H1 (cell line): ENCODE data around the gene TET2. TPM values are rescaled to one million over a fixed set of nuclear protein-coding genes. Genes with fewer than 3 reads are reported as not detected.

Experiments
- CTCF ChIA-PET: fragments of 300-600 bp; sonication (Branson Sonifier 250); formaldehyde crosslinking; loops from one replicate; lab custom pipeline; 2021; ENCODE audit not compliant: partially characterized antibody; lab: Charles Lee
- POLR2A ChIA-PET: fragments of 300-600 bp; sonication (Branson Sonifier 250); formaldehyde crosslinking; loops from one replicate; lab custom pipeline; 2021; ENCODE audit warnings: inconsistent platforms; ENCODE audit not compliant: partially characterized antibody; lab: Charles Lee
- DNase-seq, 2 experiments: peaks; one replicate each; pipeline versions ENCODE4 v3.0.0 to v3.0.0-alpha.2; 2010 to 2022; ENCODE audit warnings: low spot score in 2 of 2, low read depth in 1 of 2, mixed read lengths in 1 of 2
- FAIRE-seq: peaks from 2 replicates; lab custom pipeline; 2011; peaks lifted over from hg19 to GRCh38; lab: Jason Lieb, UNC
- H2AFZ ChIP-seq: 2 replicates; pipeline ENCODE4 v1.8.1; 2012; ENCODE audit warnings: low read length, inconsistent platforms
- H2AK5ac ChIP-seq: 2 replicates; pipeline ENCODE4 v1.6.1; 2013; ENCODE audit warnings: low read depth, low read length
- H2BK120ac ChIP-seq: replicated peaks from 2 replicates; pipeline ENCODE3; 2013; ENCODE audit warnings: low read depth, low read length, inconsistent platforms
- H2BK12ac ChIP-seq: 2 replicates; pipeline ENCODE4 v1.6.1; 2013; ENCODE audit warnings: low read depth, low read length
- H2BK15ac ChIP-seq: 2 replicates; pipeline ENCODE4 v1.6.1; 2013; ENCODE audit warnings: low read length
- H2BK20ac ChIP-seq: 2 replicates; pipeline ENCODE4 v1.6.1; 2013; ENCODE audit warnings: low read length
- H2BK5ac ChIP-seq: 2 replicates; pipeline ENCODE4 v1.6.1; 2013; ENCODE audit warnings: low read depth, low read length
- H3K14ac ChIP-seq: 2 replicates; pipeline ENCODE4 v1.6.1; 2013; ENCODE audit warnings: inconsistent platforms; ENCODE audit not compliant: insufficient read length
- H3K18ac ChIP-seq: 2 replicates; pipeline ENCODE4 v1.6.1; 2013; ENCODE audit warnings: low read length; ENCODE audit errors: extremely low read depth
- H3K23ac ChIP-seq: 2 replicates; pipeline ENCODE4 v1.6.1; 2013; ENCODE audit warnings: inconsistent platforms; ENCODE audit not compliant: insufficient read length
- H3K23me2 ChIP-seq: 2 replicates; pipeline ENCODE4 v1.6.1; 2013; ENCODE audit warnings: low read depth, low read length
- H3K27ac ChIP-seq: 2 replicates; pipeline ENCODE4 v1.6.1; 2011; ENCODE audit warnings: low read depth, low read length, inconsistent platforms
- H3K27me3 ChIP-seq, 4 experiments: replicated peaks in 1 of 4; 1 replicate in 1 of 4; 2 replicates in 3 of 4; pipeline versions ENCODE4 v1.6.1 to v1.8.1; 2011 to 2013; ENCODE audit warnings: low read length in 3 of 4, mild to moderate bottlenecking in 3 of 4, inconsistent platforms in 2 of 4, mixed read lengths in 2 of 4, moderate library complexity in 1 of 4; ENCODE audit not compliant: control insufficient read depth in 3 of 4, insufficient read depth in 3 of 4; ENCODE audit errors: extremely low read depth in 1 of 4
- H3K36me3 ChIP-seq, 4 experiments: 2 replicates each; pipeline versions ENCODE4 v1.6.1 to v1.8.1; 2011 to 2013; ENCODE audit warnings: mild to moderate bottlenecking in 4 of 4, low read length in 3 of 4, moderate library complexity in 2 of 4, control low read depth in 1 of 4, inconsistent platforms in 1 of 4; ENCODE audit not compliant: insufficient read depth in 4 of 4, control insufficient read depth in 2 of 4
- H3K4ac ChIP-seq: replicated peaks from 2 replicates; pipeline ENCODE3; 2013; ENCODE audit warnings: low read length, low read depth, mixed read lengths, inconsistent platforms; ENCODE audit not compliant: insufficient read length
- H3K4me1 ChIP-seq, 4 experiments: replicated peaks in 1 of 4; 1 replicate in 1 of 4; 2 replicates in 3 of 4; pipeline versions ENCODE4 v1.6.1 to v1.8.1; 2011 to 2013; ENCODE audit warnings: low read length in 3 of 4, inconsistent platforms in 2 of 4, mixed read lengths in 1 of 4; ENCODE audit not compliant: insufficient read depth in 4 of 4, control insufficient read depth in 3 of 4
- H3K4me2 ChIP-seq, 2 experiments: 2 replicates each; pipeline versions ENCODE4 v1.6.1 to v1.8.1; 2011 to 2013; ENCODE audit warnings: low read depth in 2 of 2, low read length in 2 of 2, control low read depth in 1 of 2, inconsistent platforms in 1 of 2, mild to moderate bottlenecking in 1 of 2; ENCODE audit not compliant: insufficient read depth in 1 of 2
- H3K4me3 ChIP-seq, 4 experiments: fragments of 200-600, 300-600 bp in 1 of 4; sonication (generic), shearing (Covaris generic), sonication (Bioruptor Twin) in 1 of 4; 2 replicates each; pipeline versions ENCODE4 v1.5.1 to v1.8.1; 2011 to 2016; ENCODE audit warnings: low read length in 4 of 4, low read depth in 3 of 4, control low read depth in 2 of 4, inconsistent platforms in 2 of 4, mild to moderate bottlenecking in 2 of 4, mixed read lengths in 1 of 4, moderate library complexity in 1 of 4; ENCODE audit not compliant: insufficient read depth in 2 of 4; ENCODE audit errors: extremely low read depth in 1 of 4
- H3K56ac ChIP-seq: replicated peaks from 2 replicates; pipeline ENCODE3; 2013; ENCODE audit warnings: low read depth, mild to moderate bottlenecking, mixed read lengths, low read length, inconsistent platforms; ENCODE audit not compliant: insufficient read length
- H3K79me1 ChIP-seq: 2 replicates; pipeline ENCODE4 v1.6.1; 2013; ENCODE audit warnings: low read depth, low read length, control low read depth
- H3K79me2 ChIP-seq, 2 experiments: 2 replicates each; pipeline versions ENCODE4 v1.6.1 to v1.8.1; 2012 to 2013; ENCODE audit warnings: low read length in 2 of 2, mild to moderate bottlenecking in 2 of 2, inconsistent platforms in 1 of 2; ENCODE audit not compliant: insufficient read depth in 2 of 2, control insufficient read depth in 1 of 2
- H3K9ac ChIP-seq, 4 experiments: replicated peaks in 1 of 4; 1 replicate in 1 of 4; 2 replicates in 3 of 4; pipeline versions ENCODE4 v1.6.1 to v1.8.1; 2011 to 2013; ENCODE audit warnings: low read depth in 3 of 4, low read length in 3 of 4, control low read depth in 2 of 4, mild to moderate bottlenecking in 2 of 4, moderate library complexity in 2 of 4, inconsistent platforms in 1 of 4; ENCODE audit errors: extremely low read depth in 1 of 4
- H3K9me3 ChIP-seq, 2 experiments: 2 replicates each; pipeline versions ENCODE4 v1.6.1 to v1.8.1; 2012 to 2013; ENCODE audit warnings: mild to moderate bottlenecking in 2 of 2, moderate library complexity in 2 of 2, control low read depth in 1 of 2, inconsistent platforms in 1 of 2, low read depth in 1 of 2, low read length in 1 of 2, mixed read lengths in 1 of 2; ENCODE audit not compliant: insufficient read depth in 2 of 2
- H4K20me1 ChIP-seq, 2 experiments: replicated peaks in 1 of 2; 2 replicates each; pipeline versions ENCODE3 to v1.8.1; 2011 to 2013; ENCODE audit warnings: inconsistent platforms in 2 of 2, low read length in 2 of 2, mild to moderate bottlenecking in 1 of 2; ENCODE audit not compliant: insufficient read depth in 2 of 2, control insufficient read depth in 1 of 2
- H4K5ac ChIP-seq: 2 replicates; pipeline ENCODE4 v1.6.1; 2013; ENCODE audit warnings: low read length, low read depth, mixed read lengths, inconsistent platforms; ENCODE audit not compliant: insufficient read length
- H4K8ac ChIP-seq: 2 replicates; pipeline ENCODE4 v1.8.0; 2013; ENCODE audit warnings: mild to moderate bottlenecking, moderate library complexity, low read length, inconsistent platforms; ENCODE audit not compliant: insufficient read depth; ENCODE audit errors: extremely low read depth
- H4K91ac ChIP-seq: replicated peaks from 2 replicates; pipeline ENCODE3; 2013; ENCODE audit warnings: low read length, mixed read lengths, inconsistent platforms; ENCODE audit not compliant: insufficient read length
- BCL11A ChIP-seq, 2 experiments: IDR thresholded peaks; one replicate each; pipeline ENCODE4 v1.6.1; 2011; ENCODE audit warnings: low read depth in 2 of 2, low read length in 2 of 2, mild to moderate bottlenecking in 2 of 2
- GABPA ChIP-seq: IDR thresholded peaks from 2 replicates; pipeline ENCODE4 v1.6.1; 2011; ENCODE audit warnings: mild to moderate bottlenecking, low read length, moderate library complexity, borderline replicate concordance; ENCODE audit not compliant: insufficient read depth
- GTF2F1 ChIP-seq: IDR thresholded peaks from 2 replicates; pipeline ENCODE4 v1.6.1; 2012; ENCODE audit warnings: low read depth, low read length, improper control_type of control experiment, borderline replicate concordance
- SIN3A ChIP-seq, 2 experiments: IDR thresholded peaks in 1 of 2; conservative IDR thresholded peaks in 1 of 2; 2 replicates each; pipeline ENCODE4 v1.6.1; 2011 to 2012; ENCODE audit warnings: low read length in 2 of 2, improper control_type of control experiment in 1 of 2, low read depth in 1 of 2, mild to moderate bottlenecking in 1 of 2
- SIRT6 ChIP-seq: IDR thresholded peaks from one replicate; pipeline ENCODE4 v1.7.1; 2012; ENCODE audit warnings: low read length, inconsistent platforms
- SIX5 ChIP-seq: IDR thresholded peaks from 2 replicates; pipeline ENCODE4 v1.6.1; 2011; ENCODE audit warnings: mild to moderate bottlenecking, low read depth, low read length
- SUZ12 ChIP-seq: fragments of 200-600 bp; sonication (generic); IDR thresholded peaks from 2 replicates; pipeline ENCODE4 v1.6.1; 2012; ENCODE audit warnings: mild to moderate bottlenecking, inconsistent platforms, low read length, moderate library complexity, mixed read lengths
- TAF7 ChIP-seq: optimal IDR thresholded peaks from 2 replicates; pipeline ENCODE3; 2011; ENCODE audit warnings: low read depth, mild to moderate bottlenecking, inconsistent platforms, low read length, moderate library complexity, borderline replicate concordance
- YY1 ChIP-seq: IDR thresholded peaks from 2 replicates; pipeline ENCODE4 v1.6.1; 2011; ENCODE audit warnings: low read depth, mild to moderate bottlenecking, low read length
- WGBS, 2 experiments: shearing (Covaris generic) in 1 of 2; methylation state at CpG; one replicate each; pipeline versions ENCODE4 v1.1.6 to v1.1.7; 2013 to 2015; ENCODE audit warnings: low lambda C conversion rate in 2 of 2, mixed read lengths in 2 of 2, inconsistent platforms in 1 of 2, low coverage in 1 of 2, missing lambda C conversion rate in 1 of 2; ENCODE audit not compliant: insufficient replicate concordance in 2 of 2, insufficient coverage in 1 of 2, insufficient read length in 1 of 2; ENCODE audit errors: extremely low coverage in 1 of 2, missing lambda C conversion rate in 1 of 2; 5-methylcytosine and 5-hydroxymethylcytosine counted together
- polyA plus RNA-seq, 7 experiments: library from polyadenylated mRNA; depleted of rRNA in 3 of 7; stranded (reverse) in 5 of 7; unstranded in 2 of 7; fragments of >200 nt in 5 of 7; fragments of 200-250 nt in 2 of 7; gene quantifications; 1 replicate in 5 of 7; 2 replicates in 1 of 7; 4 replicates in 1 of 7; pipeline versions ENCODE4 v1.2.1 to v1.2.3, GENCODE V29; 2011 to 2013; ENCODE audit warnings: missing spikeins in 2 of 7, mixed read lengths in 2 of 7
- total RNA-seq: library from RNA; stranded (reverse); fragmentation: NEBNext Ultra II Directional; extraction: Animal tissue kit (Norgen Biotek cat#: 25700); gene quantifications from 2 replicates; pipeline ENCODE4 v1.2.1, GENCODE V29; 2021
- TF ChIP-seq, protein P1 (sequence below): IDR thresholded peaks from 2 replicates; pipeline ENCODE4 v1.6.1; 2012; ENCODE audit warnings: inconsistent platforms
- TF ChIP-seq, protein P2 (sequence below), 3 experiments: IDR thresholded peaks; 1 replicate in 2 of 3; 2 replicates in 1 of 3; pipeline versions ENCODE4 v1.5.1 to v1.6.1; 2011; ENCODE audit warnings: low read length in 3 of 3, mild to moderate bottlenecking in 3 of 3, inconsistent platforms in 2 of 3, low read depth in 1 of 3, moderate library complexity in 1 of 3; ENCODE audit not compliant: insufficient read depth in 1 of 3; ENCODE audit errors: control extremely low read depth in 1 of 3

The TET2 gene
- total and polyA plus RNA-seq, 2 of the 8 experiments (the other 6 are each of a cell fraction or from before 2014, with no cell fraction given) = 1.0 to 2.6 TPM

DNA sequence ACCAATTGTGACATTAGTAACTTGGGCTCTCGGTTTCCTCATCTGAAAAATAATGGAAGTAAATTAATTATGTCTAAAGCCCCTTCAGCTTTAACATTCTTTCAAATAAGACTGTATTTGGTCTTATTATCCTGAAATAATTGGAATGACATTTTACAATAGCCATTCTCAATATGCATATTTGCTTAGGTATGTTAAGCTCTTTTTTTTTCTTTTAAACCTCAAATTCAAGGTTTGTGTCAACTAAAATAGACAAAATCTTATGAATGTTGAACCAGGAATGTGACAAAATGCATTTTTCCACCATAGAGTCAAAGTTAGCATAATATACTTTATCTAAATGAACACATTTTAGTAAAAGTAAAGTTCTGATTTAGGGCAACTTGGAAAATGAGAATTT lies 34.4 kb upstream of the TET2 start:
- H2BK120ac ChIP-seq = no peak overlapping the region

More for the DNA sequence above, 34.4 kb upstream of the TET2 start:
- Histone ChIP-seq H2AK5ac (no peak overlapping the region), H3K79me2 (no peaks in the 10 kb centered on the region), H3K4me3 (no peak overlapping the region), H3K27ac (no peak overlapping the region), H2BK15ac (no peak overlapping the region), H2BK20ac (no peak overlapping the region), H3K4ac (no peak overlapping the region), H3K56ac (no peak overlapping the region), H4K5ac (no peak overlapping the region), H2BK12ac (no peak overlapping the region), H3K4me1 (no peaks in the 10 kb centered on the region), H3K18ac (no peak overlapping the region), H3K4me2 (no peak overlapping the region), H3K27me3 (peaks cover 0 to 1% (median 0%) of the 10 kb centered on the region in 4 experiments; a peak in 1 of 7 replicates), H3K9ac (no peak overlapping the region), H2AFZ (no peak overlapping the region), H4K91ac (no peak overlapping the region), H3K14ac (no peak overlapping the region), H4K8ac (no peak overlapping the region), H3K79me1 (no peaks in the 10 kb centered on the region), H3K23ac (no peak overlapping the region), H3K23me2 (no peaks in the 10 kb centered on the region), H4K20me1 (no peaks in the 10 kb centered on the region), H3K9me3 (no peaks in the 10 kb centered on the region), H3K36me3 (no peaks in the 10 kb centered on the region), H2BK5ac (no peak overlapping the region)
- WGBS, 2 experiments = 90% methylated on average over 1 of the region's 1 CpG; no CpG with 5 or more reads in 1 of the 2 experiments
- FAIRE-seq = no peak
- CTCF ChIA-PET = no interaction called here
- DNase-seq = no peak
- TF ChIP-seq SIX5 = no peak
- TF ChIP-seq SIN3A (conservative IDR thresholded peaks at IDR 0.05 in 1 of 2, IDR thresholded peaks at IDR 0.05 in 1 of 2; ENCODE audit: low read depth in 1 of 2, low read length in 2 of 2) = no peak
- no peak for TF ChIP-seq SUZ12
- TF ChIP-seq TAF7 = no peak
- TF ChIP-seq, protein P1, sequence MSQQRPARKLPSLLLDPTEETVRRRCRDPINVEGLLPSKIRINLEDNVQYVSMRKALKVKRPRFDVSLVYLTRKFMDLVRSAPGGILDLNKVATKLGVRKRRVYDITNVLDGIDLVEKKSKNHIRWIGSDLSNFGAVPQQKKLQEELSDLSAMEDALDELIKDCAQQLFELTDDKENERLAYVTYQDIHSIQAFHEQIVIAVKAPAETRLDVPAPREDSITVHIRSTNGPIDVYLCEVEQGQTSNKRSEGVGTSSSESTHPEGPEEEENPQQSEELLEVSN = no peak
- TF ChIP-seq GABPA = no peak
- no peak for TF ChIP-seq YY1
- TF ChIP-seq SIRT6 = no peak
- TF ChIP-seq GTF2F1 = no peak
- TF ChIP-seq BCL11A (IDR thresholded peaks at IDR 0.05; ENCODE audit: low read depth in 2 of 2, low read length in 2 of 2) = no peak
- TF ChIP-seq, protein P2, sequence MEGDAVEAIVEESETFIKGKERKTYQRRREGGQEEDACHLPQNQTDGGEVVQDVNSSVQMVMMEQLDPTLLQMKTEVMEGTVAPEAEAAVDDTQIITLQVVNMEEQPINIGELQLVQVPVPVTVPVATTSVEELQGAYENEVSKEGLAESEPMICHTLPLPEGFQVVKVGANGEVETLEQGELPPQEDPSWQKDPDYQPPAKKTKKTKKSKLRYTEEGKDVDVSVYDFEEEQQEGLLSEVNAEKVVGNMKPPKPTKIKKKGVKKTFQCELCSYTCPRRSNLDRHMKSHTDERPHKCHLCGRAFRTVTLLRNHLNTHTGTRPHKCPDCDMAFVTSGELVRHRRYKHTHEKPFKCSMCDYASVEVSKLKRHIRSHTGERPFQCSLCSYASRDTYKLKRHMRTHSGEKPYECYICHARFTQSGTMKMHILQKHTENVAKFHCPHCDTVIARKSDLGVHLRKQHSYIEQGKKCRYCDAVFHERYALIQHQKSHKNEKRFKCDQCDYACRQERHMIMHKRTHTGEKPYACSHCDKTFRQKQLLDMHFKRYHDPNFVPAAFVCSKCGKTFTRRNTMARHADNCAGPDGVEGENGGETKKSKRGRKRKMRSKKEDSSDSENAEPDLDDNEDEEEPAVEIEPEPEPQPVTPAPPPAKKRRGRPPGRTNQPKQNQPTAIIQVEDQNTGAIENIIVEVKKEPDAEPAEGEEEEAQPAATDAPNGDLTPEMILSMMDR (IDR thresholded peaks at IDR 0.05; ENCODE audit: control extremely low read depth in 1 of 3, insufficient read depth in 1 of 3, low read depth in 1 of 3, low read length in 3 of 3) = no peak
- POLR2A ChIA-PET = no interaction called here
